GM12864 (cell line): ENCODE results near the gene ORMDL2.

ENCODE experiments used
- DNase-seq: peaks from one replicate; pipeline ENCODE4 v3.0.0-alpha.2; 2011; ENCODE audit warnings: low read depth
- H3K4me3 ChIP-seq: 2 replicates; pipeline ENCODE4 v1.5.1; 2011; ENCODE audit warnings: mild to moderate bottlenecking, low read depth, low read length, control low read depth
- TF ChIP-seq, protein P1 (sequence below): IDR thresholded peaks from 2 replicates; pipeline ENCODE4 v1.5.1; 2011; ENCODE audit warnings: low read depth, mild to moderate bottlenecking, moderate library complexity, low read length, control low read depth, inconsistent platforms; ENCODE audit errors: missing control alignments

ORMDL2 gene

DNA sequence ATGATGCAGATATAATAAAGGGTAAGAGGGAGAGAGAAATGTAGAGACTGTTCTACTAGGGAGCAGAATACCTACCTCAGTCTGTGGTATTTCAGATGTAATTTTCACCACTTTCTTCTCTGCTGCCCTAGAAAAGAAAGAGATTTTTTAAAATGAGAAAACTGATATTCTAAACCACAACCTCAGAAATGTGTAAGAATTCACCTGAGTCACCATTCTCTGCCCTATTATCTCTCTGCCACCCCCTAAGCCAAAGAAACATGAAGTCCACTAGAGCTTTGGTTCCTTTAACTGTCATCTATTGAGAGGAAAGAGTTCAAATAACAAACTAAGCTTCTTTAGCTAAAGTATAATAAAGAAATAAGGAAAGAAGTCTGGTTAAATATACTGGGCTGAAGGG is 21.9 kb upstream of the ORMDL2 start:
- DNase-seq: no peak
- TF ChIP-seq, protein P1, sequence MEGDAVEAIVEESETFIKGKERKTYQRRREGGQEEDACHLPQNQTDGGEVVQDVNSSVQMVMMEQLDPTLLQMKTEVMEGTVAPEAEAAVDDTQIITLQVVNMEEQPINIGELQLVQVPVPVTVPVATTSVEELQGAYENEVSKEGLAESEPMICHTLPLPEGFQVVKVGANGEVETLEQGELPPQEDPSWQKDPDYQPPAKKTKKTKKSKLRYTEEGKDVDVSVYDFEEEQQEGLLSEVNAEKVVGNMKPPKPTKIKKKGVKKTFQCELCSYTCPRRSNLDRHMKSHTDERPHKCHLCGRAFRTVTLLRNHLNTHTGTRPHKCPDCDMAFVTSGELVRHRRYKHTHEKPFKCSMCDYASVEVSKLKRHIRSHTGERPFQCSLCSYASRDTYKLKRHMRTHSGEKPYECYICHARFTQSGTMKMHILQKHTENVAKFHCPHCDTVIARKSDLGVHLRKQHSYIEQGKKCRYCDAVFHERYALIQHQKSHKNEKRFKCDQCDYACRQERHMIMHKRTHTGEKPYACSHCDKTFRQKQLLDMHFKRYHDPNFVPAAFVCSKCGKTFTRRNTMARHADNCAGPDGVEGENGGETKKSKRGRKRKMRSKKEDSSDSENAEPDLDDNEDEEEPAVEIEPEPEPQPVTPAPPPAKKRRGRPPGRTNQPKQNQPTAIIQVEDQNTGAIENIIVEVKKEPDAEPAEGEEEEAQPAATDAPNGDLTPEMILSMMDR: no peak
- H3K4me3 ChIP-seq: no peak overlapping the region

DNA sequence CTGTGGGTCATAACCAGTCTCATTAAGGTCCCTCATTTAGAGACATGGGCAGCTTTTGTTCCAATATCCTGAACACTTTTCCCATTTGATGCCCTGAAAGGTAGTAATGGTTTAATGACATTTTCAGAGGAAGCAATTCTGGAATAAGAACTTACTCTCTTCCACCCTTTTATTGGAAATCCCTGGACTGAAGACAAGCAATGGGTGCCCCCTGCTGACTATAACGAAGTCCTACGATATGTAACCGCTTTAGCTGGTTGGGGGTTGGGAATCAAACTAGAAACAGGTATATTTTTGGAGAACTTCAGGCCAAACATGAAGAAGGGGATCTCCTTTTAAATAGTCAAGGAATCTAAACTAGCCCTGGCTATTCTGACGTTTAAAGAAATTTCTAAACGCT is 20.8 kb upstream of the ORMDL2 start:
- H3K4me3 ChIP-seq: no peak overlapping the region
- no peak for DNase-seq
- TF ChIP-seq, protein P1: no peak

- no peak overlapping the region for H3K4me3 ChIP-seq
- no peak for DNase-seq
- TF ChIP-seq, protein P1: no peak
Observed at GRCh38 chr12:55797550-55797949, 20.3 kb upstream of the ORMDL2 start.

DNA sequence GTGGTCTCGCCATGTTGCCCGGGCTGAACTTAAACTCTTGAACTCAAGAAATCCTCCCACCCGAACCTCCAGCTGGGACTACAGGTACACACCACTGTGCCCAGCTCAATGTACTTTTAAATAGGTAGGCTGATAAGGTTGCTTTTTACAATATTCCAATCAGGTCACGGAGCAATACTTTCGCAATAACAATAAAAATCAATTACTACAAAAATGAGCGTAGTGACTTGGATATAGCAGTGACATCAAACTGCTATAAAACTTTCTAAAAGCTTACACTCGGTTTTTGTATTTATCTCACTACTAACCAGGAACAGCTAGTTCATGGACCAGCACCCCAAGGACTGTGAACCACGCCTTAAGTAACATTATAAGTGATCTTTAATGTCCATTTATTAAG is 10.9 kb upstream of the ORMDL2 start:
- DNase-seq: no peak
- no peak overlapping the region for H3K4me3 ChIP-seq
- TF ChIP-seq, protein P1: no peak

DNA sequence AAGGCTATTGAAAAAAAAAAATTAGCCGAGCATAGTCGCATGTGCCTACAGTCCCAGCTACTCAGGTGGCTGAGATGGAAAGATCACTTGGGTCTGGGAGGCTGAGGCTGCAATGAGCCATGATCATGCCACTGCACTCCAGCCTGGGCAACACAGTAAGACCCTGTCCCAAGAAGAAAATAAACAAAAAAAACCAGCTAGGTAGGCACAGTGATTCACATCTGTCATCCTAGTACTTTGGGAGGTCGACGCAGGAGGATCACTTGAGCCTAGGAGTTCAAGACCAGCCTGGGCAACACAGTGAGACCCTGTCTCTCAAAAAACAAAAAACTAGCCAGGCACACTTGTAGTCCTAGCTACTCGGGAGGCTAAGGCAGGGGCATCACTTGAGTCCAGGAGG is 8.6 kb upstream of the ORMDL2 start:
- no peak overlapping the region for H3K4me3 ChIP-seq
- TF ChIP-seq, protein P1: no peak
- no peak for DNase-seq

DNA sequence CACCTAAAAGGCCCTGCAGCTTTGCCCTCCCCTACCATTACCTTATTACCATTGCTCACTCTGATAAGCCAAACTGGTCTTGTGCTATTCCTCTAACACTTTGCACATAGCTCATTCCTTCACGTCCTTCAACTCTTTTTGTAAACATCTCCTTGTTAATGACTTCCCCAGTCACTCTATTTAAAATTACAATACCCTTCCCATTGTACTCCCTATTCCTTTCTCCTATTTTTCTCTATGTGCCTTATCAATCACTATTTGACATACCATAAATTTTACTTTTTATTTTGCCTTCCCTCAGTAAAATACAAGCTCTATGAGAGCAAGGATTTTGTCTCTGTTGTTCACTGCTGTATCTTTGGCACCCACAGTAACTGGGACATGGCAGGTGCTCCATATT is 5.8 kb upstream of the ORMDL2 start:
- TF ChIP-seq, protein P1: no peak
- no peak for DNase-seq
- H3K4me3 ChIP-seq: no peak overlapping the region

- no peak overlapping the region for H3K4me3 ChIP-seq
- TF ChIP-seq, protein P1: no peak
- DNase-seq: no peak
Observed at GRCh38 chr12:55814257-55814656, 3.6 kb upstream of the ORMDL2 start.
